WTC11 (cell line): ENCODE results near the gene SYNE3.

Experiments used
- ATF1 ChIP-seq: sonication (generic); formaldehyde crosslinking; IDR thresholded peaks from 2 replicates; pipeline ENCODE4 v1.8.1; 2023; ENCODE audit warnings: mild to moderate bottlenecking, moderate library complexity, missing genetic modification reagents
- CREM ChIP-seq: sonication (generic); formaldehyde crosslinking; IDR thresholded peaks from 2 replicates; pipeline ENCODE4 v1.8.1; 2022; ENCODE audit warnings: mild to moderate bottlenecking, missing genetic modification reagents, moderate library complexity
- ESRRA ChIP-seq: sonication (generic); formaldehyde crosslinking; IDR thresholded peaks from 2 replicates; pipeline ENCODE4 v1.8.1; 2022; ENCODE audit warnings: mild to moderate bottlenecking, missing genetic modification reagents, borderline replicate concordance
- JUN ChIP-seq: sonication (generic); formaldehyde crosslinking; IDR thresholded peaks from 2 replicates; pipeline ENCODE4 v1.8.0; 2023; ENCODE audit warnings: mild to moderate bottlenecking, missing genetic modification reagents
- MAX ChIP-seq: sonication (generic); formaldehyde crosslinking; IDR thresholded peaks from 2 replicates; pipeline ENCODE4 v1.8.0; 2022; ENCODE audit warnings: mild to moderate bottlenecking, missing genetic modification reagents
- PRRX2 ChIP-seq: fragments of 250-450 bp; sonication (Bioruptor Pico); IDR thresholded peaks from 2 replicates; pipeline ENCODE4 v1.8.0; 2021; ENCODE audit warnings: mild to moderate bottlenecking
- USF1 ChIP-seq: sonication (generic); formaldehyde crosslinking; IDR thresholded peaks from 2 replicates; pipeline ENCODE4 v1.8.0; 2022; ENCODE audit warnings: mild to moderate bottlenecking, missing genetic modification reagents
- ZNF121 ChIP-seq: sonication (generic); formaldehyde crosslinking; IDR thresholded peaks from 2 replicates; pipeline ENCODE4 v1.8.0; 2023; ENCODE audit warnings: missing genetic modification reagents
- ZNF138 ChIP-seq: sonication (generic); formaldehyde crosslinking; conservative IDR thresholded peaks from 2 replicates; pipeline ENCODE4 v1.8.1; 2022; ENCODE audit warnings: mild to moderate bottlenecking, moderate library complexity, missing genetic modification reagents
- ZSCAN18 ChIP-seq: fragments of 250-450 bp; sonication (Bioruptor Pico); IDR thresholded peaks from 2 replicates; pipeline ENCODE4 v2.1.2; 2022; ENCODE audit warnings: mild to moderate bottlenecking, moderate library complexity
- TF ChIP-seq, protein P1 (sequence below): fragments of 200-600 bp; IDR thresholded peaks from 2 replicates; pipeline ENCODE4 v1.8.0; 2022; ENCODE audit warnings: antibody characterized with exemption
- TF ChIP-seq, protein P2 (sequence below): sonication (generic); formaldehyde crosslinking; IDR thresholded peaks from 2 replicates; pipeline ENCODE4 v1.8.1; 2023; ENCODE audit warnings: mild to moderate bottlenecking, missing genetic modification reagents, moderate library complexity

DNA sequence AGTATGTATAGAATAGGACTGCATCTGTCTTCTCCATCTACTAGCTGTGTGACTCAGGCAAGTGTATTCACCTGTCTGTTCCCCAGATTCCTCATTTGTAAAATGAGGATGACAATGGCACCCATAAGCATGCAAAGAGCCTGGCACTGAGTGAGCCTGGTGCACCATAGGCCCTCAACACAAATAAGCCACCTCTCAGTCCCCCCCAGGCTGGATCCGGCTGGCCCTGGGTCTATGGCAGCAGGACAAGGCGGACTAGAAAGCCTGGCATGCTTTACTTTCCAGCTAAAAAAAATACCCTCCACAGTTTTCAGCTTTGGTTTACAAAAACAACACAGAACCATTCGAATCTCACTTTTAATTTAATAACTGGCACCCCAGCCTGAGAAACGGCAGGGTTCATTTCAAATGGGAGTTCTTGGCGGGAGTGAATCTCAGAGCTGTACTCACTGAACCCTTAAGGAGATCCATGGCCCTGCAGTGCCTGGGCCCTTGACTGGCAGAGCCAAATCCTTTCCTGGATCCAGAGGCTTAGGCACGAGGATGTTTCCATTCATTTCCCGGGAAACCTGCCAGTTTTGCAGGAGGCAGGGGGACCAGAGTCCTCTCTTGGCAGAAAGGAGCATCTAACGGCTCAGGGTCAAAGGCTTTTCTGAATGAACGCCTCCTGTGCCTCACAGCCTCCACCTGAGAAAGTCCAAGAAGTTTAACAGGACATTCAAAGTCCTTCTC is 17.7 kb downstream of the SYNE3 start:
- TF ChIP-seq JUN = no peak
- no peak for TF ChIP-seq PRRX2 (CRISPR knock-in tag)
- no peak for TF ChIP-seq ZNF138 (CRISPR knock-in tag)
- no peak for TF ChIP-seq CREM (CRISPR knock-in tag)
- TF ChIP-seq, protein P1, sequence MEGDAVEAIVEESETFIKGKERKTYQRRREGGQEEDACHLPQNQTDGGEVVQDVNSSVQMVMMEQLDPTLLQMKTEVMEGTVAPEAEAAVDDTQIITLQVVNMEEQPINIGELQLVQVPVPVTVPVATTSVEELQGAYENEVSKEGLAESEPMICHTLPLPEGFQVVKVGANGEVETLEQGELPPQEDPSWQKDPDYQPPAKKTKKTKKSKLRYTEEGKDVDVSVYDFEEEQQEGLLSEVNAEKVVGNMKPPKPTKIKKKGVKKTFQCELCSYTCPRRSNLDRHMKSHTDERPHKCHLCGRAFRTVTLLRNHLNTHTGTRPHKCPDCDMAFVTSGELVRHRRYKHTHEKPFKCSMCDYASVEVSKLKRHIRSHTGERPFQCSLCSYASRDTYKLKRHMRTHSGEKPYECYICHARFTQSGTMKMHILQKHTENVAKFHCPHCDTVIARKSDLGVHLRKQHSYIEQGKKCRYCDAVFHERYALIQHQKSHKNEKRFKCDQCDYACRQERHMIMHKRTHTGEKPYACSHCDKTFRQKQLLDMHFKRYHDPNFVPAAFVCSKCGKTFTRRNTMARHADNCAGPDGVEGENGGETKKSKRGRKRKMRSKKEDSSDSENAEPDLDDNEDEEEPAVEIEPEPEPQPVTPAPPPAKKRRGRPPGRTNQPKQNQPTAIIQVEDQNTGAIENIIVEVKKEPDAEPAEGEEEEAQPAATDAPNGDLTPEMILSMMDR = no peak
- TF ChIP-seq ATF1 (CRISPR knock-in tag) = no peak
- TF ChIP-seq USF1 (CRISPR knock-in tag) = no peak
- TF ChIP-seq MAX (CRISPR knock-in tag) = no peak
- no peak for TF ChIP-seq ESRRA (CRISPR knock-in tag)
- TF ChIP-seq ZNF121 = no peak
- TF ChIP-seq ZSCAN18 = no peak
- TF ChIP-seq, protein P2, sequence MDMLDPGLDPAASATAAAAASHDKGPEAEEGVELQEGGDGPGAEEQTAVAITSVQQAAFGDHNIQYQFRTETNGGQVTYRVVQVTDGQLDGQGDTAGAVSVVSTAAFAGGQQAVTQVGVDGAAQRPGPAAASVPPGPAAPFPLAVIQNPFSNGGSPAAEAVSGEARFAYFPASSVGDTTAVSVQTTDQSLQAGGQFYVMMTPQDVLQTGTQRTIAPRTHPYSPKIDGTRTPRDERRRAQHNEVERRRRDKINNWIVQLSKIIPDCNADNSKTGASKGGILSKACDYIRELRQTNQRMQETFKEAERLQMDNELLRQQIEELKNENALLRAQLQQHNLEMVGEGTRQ = no peak
